Trophoblast cell (in vitro differentiated cells and primary cell): Measurements from ENCODE around the gene ERI3.

Experiments
- DNase-seq, 2 donors: peaks; one replicate each; pipeline ENCODE4 v3.0.0-alpha.2; 2016
- H2AFZ ChIP-seq: 2 replicates; pipeline ENCODE4 v1.6.1; 2013; ENCODE audit warnings: low read length, moderate library complexity, mild to moderate bottlenecking; ENCODE audit not compliant: insufficient read depth, poor library complexity
- H2AK5ac ChIP-seq: 2 replicates; pipeline ENCODE4 v1.6.1; 2013; ENCODE audit warnings: mild to moderate bottlenecking, low read length
- H2BK120ac ChIP-seq: 2 replicates; pipeline ENCODE4 v1.6.1; 2013; ENCODE audit warnings: low read length, mild to moderate bottlenecking, moderate library complexity; ENCODE audit not compliant: insufficient read depth, poor library complexity
- H2BK12ac ChIP-seq: 2 replicates; pipeline ENCODE4 v1.6.1; 2013; ENCODE audit warnings: mild to moderate bottlenecking, low read length, moderate library complexity
- H2BK5ac ChIP-seq: 2 replicates; pipeline ENCODE4 v1.6.1; 2013; ENCODE audit warnings: low read length, low read depth, moderate library complexity, mild to moderate bottlenecking; ENCODE audit not compliant: poor library complexity
- H3K14ac ChIP-seq: 2 replicates; pipeline ENCODE4 v1.6.1; 2013; ENCODE audit warnings: mild to moderate bottlenecking, low read length
- H3K18ac ChIP-seq: 2 replicates; pipeline ENCODE4 v1.6.1; 2013; ENCODE audit warnings: mild to moderate bottlenecking, low read length
- H3K23ac ChIP-seq: 2 replicates; pipeline ENCODE4 v1.6.1; 2013; ENCODE audit warnings: low read length
- H3K27ac ChIP-seq: 2 replicates; pipeline ENCODE4 v1.5.1; 2013; ENCODE audit warnings: low read depth, mild to moderate bottlenecking, inconsistent platforms, low read length, moderate library complexity
- H3K27me3 ChIP-seq: 2 replicates; pipeline ENCODE4 v1.6.1; 2013; ENCODE audit warnings: inconsistent platforms, mild to moderate bottlenecking, low read length, moderate library complexity; ENCODE audit not compliant: insufficient read depth
- H3K36me3 ChIP-seq, 2 experiments: 1 replicate in 1 of 2; 2 replicates in 1 of 2; pipeline ENCODE4 v1.6.1; 2013; ENCODE audit warnings: low read length in 2 of 2, mild to moderate bottlenecking in 2 of 2, moderate library complexity in 1 of 2; ENCODE audit not compliant: insufficient read depth in 2 of 2, control insufficient read depth in 1 of 2
- H3K4ac ChIP-seq: 2 replicates; pipeline ENCODE4 v1.6.1; 2013; ENCODE audit warnings: low read depth, mild to moderate bottlenecking, low read length, moderate library complexity
- H3K4me1 ChIP-seq, 2 experiments: 1 replicate in 1 of 2; 2 replicates in 1 of 2; pipeline ENCODE4 v1.6.1; 2013; ENCODE audit warnings: low read length in 2 of 2, mild to moderate bottlenecking in 2 of 2, moderate library complexity in 1 of 2; ENCODE audit not compliant: insufficient read depth in 2 of 2, control insufficient read depth in 1 of 2
- H3K4me2 ChIP-seq: 2 replicates; pipeline ENCODE4 v1.6.1; 2013; ENCODE audit warnings: inconsistent platforms, mild to moderate bottlenecking, low read length, moderate library complexity
- H3K4me3 ChIP-seq: 2 replicates; pipeline ENCODE4 v1.5.1; 2013; ENCODE audit warnings: mild to moderate bottlenecking, low read depth, low read length, inconsistent platforms
- H3K79me1 ChIP-seq: one replicate; pipeline ENCODE4 v1.6.1; 2013; ENCODE audit warnings: low read length
- H3K79me2 ChIP-seq: 2 replicates; pipeline ENCODE4 v1.6.1; 2013; ENCODE audit warnings: low read length, mild to moderate bottlenecking; ENCODE audit not compliant: control insufficient read depth, insufficient read depth, poor library complexity
- H3K9ac ChIP-seq: 2 replicates; pipeline ENCODE4 v1.6.1; 2013; ENCODE audit warnings: mild to moderate bottlenecking, low read length
- H3K9me3 ChIP-seq: 2 replicates; pipeline ENCODE4 v1.6.1; 2013; ENCODE audit warnings: low read depth, mild to moderate bottlenecking, control low read depth, inconsistent platforms, low read length; ENCODE audit not compliant: insufficient read depth
- H4K12ac ChIP-seq: 2 replicates; pipeline ENCODE4 v1.6.1; 2013; ENCODE audit warnings: low read depth, mild to moderate bottlenecking, low read length, moderate library complexity
- H4K8ac ChIP-seq: 2 replicates; pipeline ENCODE4 v1.6.1; 2013; ENCODE audit warnings: low read depth, mild to moderate bottlenecking, low read length, moderate library complexity
- H4K91ac ChIP-seq: one replicate; pipeline ENCODE4 v1.6.1; 2013; ENCODE audit warnings: low read depth, mild to moderate bottlenecking, low read length, moderate library complexity
- WGBS: extraction: QIAGEN DNeasy Blood & Tissue Kit; methylation state at CpG from one replicate; pipeline ENCODE4 v1.1.7; 2013; ENCODE audit warnings: missing lambda C conversion rate; ENCODE audit not compliant: insufficient read length, insufficient coverage; ENCODE audit errors: extremely low coverage; 5-methylcytosine and 5-hydroxymethylcytosine counted together

The ERI3 gene

GRCh38 chr1:44371206-44371605, 16.1 kb upstream of the ERI3 start:
- Histone ChIP-seq H3K4me1 (no peaks in the 10 kb centered on the region), H3K4me3 (no peak overlapping the region), H3K9me3 (peaks cover 3% of the 10 kb centered on the region), H2BK5ac (no peak overlapping the region), H3K4ac (no peak overlapping the region), H4K12ac (no peak overlapping the region), H2BK12ac (no peak overlapping the region), H4K91ac (no peak overlapping the region), H2BK120ac (no peak overlapping the region), H4K8ac (no peak overlapping the region), H2AFZ (no peak overlapping the region), H3K27me3 (peaks cover 2% of the 10 kb centered on the region), H3K4me2 (no peak overlapping the region), H2AK5ac (no peak overlapping the region), H3K27ac (no peak overlapping the region), H3K79me2 (no peaks in the 10 kb centered on the region), H3K9ac (no peak overlapping the region), H3K14ac (no peak overlapping the region), H3K36me3 (no peaks in the 10 kb centered on the region), H3K18ac (no peak overlapping the region), H3K23ac (no peak overlapping the region), H3K79me1 (no peaks in the 10 kb centered on the region)
- no peak for DNase-seq

- H4K91ac ChIP-seq: no peak overlapping the region
- no peak for DNase-seq
Observed at GRCh38 chr1:44368471-44369151, 13.6 kb upstream of the ERI3 start.

GRCh38 chr1:44367944-44368343, 12.9 kb upstream of the ERI3 start:
- peaks cover 2% of the 10 kb centered on the region for H3K27me3 ChIP-seq
- no peak overlapping the region for H4K12ac ChIP-seq
- no peak overlapping the region for H2AK5ac ChIP-seq
- H3K18ac ChIP-seq: no peak overlapping the region
- no peak overlapping the region for H3K27ac ChIP-seq
- no peak overlapping the region for H4K8ac ChIP-seq
- H3K9ac ChIP-seq: no peak overlapping the region
- H3K9me3 ChIP-seq: peaks cover 3% of the 10 kb centered on the region
- H2AFZ ChIP-seq: no peak overlapping the region
- no CpG with 5 or more reads among the region's 1 CpG for WGBS
- H3K14ac ChIP-seq: no peak overlapping the region
- H3K23ac ChIP-seq: no peak overlapping the region
- H2BK120ac ChIP-seq: no peak overlapping the region
- H3K4ac ChIP-seq: no peak overlapping the region
- H3K4me1 ChIP-seq: no peaks in the 10 kb centered on the region
- H2BK12ac ChIP-seq: no peak overlapping the region
- no peak overlapping the region for H2BK5ac ChIP-seq
- no peak for DNase-seq
- no peak overlapping the region for H4K91ac ChIP-seq
- H3K79me2 ChIP-seq: no peaks in the 10 kb centered on the region
- no peak overlapping the region for H3K4me2 ChIP-seq
- no peaks in the 10 kb centered on the region for H3K79me1 ChIP-seq
- no peaks in the 10 kb centered on the region for H3K36me3 ChIP-seq
- H3K4me3 ChIP-seq: no peak overlapping the region

More at GRCh38 chr1:44368471-44369151, 13.6 kb upstream of the ERI3 start:
- H3K27me3 ChIP-seq: peaks cover 2% of the 10 kb centered on the region
- no peak overlapping the region for H3K4me3 ChIP-seq
- peaks cover 3% of the 10 kb centered on the region for H3K9me3 ChIP-seq
- H2BK120ac ChIP-seq: no peak overlapping the region
- no peak overlapping the region for H2BK5ac ChIP-seq
- H4K12ac ChIP-seq: no peak overlapping the region
- H3K79me2 ChIP-seq: no peaks in the 10 kb centered on the region
- H2BK12ac ChIP-seq: no peak overlapping the region
- no peak overlapping the region for H3K9ac ChIP-seq
- no peaks in the 10 kb centered on the region for H3K79me1 ChIP-seq
- no peak overlapping the region for H4K8ac ChIP-seq
- no peak overlapping the region for H3K23ac ChIP-seq
- no peak overlapping the region for H3K27ac ChIP-seq
- no peak overlapping the region for H3K18ac ChIP-seq
- no CpG with 5 or more reads among the region's 12 CpGs for WGBS
- no peak overlapping the region for H3K4ac ChIP-seq
- no peak overlapping the region for H2AFZ ChIP-seq
- no peak overlapping the region for H3K14ac ChIP-seq
- H2AK5ac ChIP-seq: no peak overlapping the region
- no peaks in the 10 kb centered on the region for H3K36me3 ChIP-seq
- H3K4me1 ChIP-seq: no peaks in the 10 kb centered on the region
- no peak overlapping the region for H3K4me2 ChIP-seq

GRCh38 chr1:44366371-44366975, 11.4 kb upstream of the ERI3 start:
- no peak overlapping the region for H3K4me2 ChIP-seq
- H3K23ac ChIP-seq: no peak overlapping the region
- H3K79me2 ChIP-seq: no peaks in the 10 kb centered on the region
- H2AK5ac ChIP-seq: no peak overlapping the region
- H3K4ac ChIP-seq: no peak overlapping the region
- no peak for DNase-seq
- no peak overlapping the region for H3K14ac ChIP-seq
- H2BK12ac ChIP-seq: no peak overlapping the region
- no peak overlapping the region for H4K12ac ChIP-seq
- no peak overlapping the region for H2BK120ac ChIP-seq
- H3K9ac ChIP-seq: no peak overlapping the region
- H4K91ac ChIP-seq: no peak overlapping the region
- H2BK5ac ChIP-seq: no peak overlapping the region
- WGBS: no CpG with 5 or more reads among the region's 7 CpGs
- no peaks in the 10 kb centered on the region for H3K79me1 ChIP-seq
- no peak overlapping the region for H3K4me3 ChIP-seq
- no peaks in the 10 kb centered on the region for H3K36me3 ChIP-seq
- H4K8ac ChIP-seq: no peak overlapping the region
- H3K9me3 ChIP-seq: peaks cover 3% of the 10 kb centered on the region
- H3K18ac ChIP-seq: no peak overlapping the region
- no peaks in the 10 kb centered on the region for H3K4me1 ChIP-seq
- no peak overlapping the region for H3K27ac ChIP-seq
- peaks cover 2% of the 10 kb centered on the region for H3K27me3 ChIP-seq
- H2AFZ ChIP-seq: no peak overlapping the region
